HG03280 (cell line): Measurements from ENCODE around the gene COL21A1.
A peak's percentile ranks its signal among the peaks of the same experiment; 100 is the strongest.

Source experiments
- ATAC-seq: cut with Tn5 transposase; IDR thresholded peaks from one replicate; pipeline ENCODE4 v1.9.1; 2021; ENCODE audit warnings: mild to moderate bottlenecking, moderate library complexity; ENCODE audit not compliant: unreplicated experiment

Gene COL21A1

DNA sequence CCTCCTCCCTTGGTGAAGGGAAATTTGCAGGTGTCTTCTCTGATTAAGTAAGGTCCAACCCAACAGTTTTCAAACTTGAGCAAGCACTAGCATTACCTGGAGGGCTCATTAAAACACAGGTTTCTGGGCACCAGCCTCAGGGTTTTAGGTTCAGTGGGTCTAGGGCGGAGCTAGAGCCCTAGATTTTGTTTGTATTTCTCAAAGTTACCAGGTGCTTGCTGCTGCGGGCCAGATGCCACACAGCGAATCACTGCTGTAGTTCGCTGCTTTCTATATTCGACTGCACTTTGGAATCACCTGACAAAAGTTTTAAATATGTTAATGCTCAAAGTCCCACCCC is 869 bp downstream of the COL21A1 start:
- no peak for ATAC-seq

DNA sequence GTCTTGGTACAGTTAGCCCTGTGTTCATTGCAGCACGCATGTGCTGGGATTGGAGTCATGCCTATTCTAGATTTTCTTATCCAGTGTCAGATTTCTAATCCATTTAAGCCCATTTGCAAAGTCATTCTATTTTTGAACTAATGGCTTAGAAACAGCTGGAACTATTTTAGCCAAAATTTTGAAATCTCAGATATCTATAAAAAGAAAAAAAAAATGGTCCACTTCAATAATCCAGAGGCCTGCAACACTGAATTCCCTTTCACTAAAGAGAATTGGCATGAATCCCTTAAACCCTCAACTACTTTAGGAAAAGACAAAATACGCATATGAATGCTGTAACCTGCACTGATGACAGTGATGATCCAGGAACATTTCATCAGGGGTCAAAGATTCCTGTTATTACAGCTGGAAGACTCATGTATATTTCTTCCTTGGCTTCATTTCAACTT is 1.5 kb downstream of the COL21A1 start:
- no peak for ATAC-seq

GRCh38 chr6:56244528-56245253 is 2.7 kb downstream of the COL21A1 start:
- no peak for ATAC-seq

GRCh38 chr6:56244089-56244488 is 3.3 kb downstream of the COL21A1 start:
- no peak for ATAC-seq

- peak; percentile 68 for ATAC-seq
Measured at GRCh38 chr6:56243518-56244070, 3.8 kb downstream of the COL21A1 start.

DNA sequence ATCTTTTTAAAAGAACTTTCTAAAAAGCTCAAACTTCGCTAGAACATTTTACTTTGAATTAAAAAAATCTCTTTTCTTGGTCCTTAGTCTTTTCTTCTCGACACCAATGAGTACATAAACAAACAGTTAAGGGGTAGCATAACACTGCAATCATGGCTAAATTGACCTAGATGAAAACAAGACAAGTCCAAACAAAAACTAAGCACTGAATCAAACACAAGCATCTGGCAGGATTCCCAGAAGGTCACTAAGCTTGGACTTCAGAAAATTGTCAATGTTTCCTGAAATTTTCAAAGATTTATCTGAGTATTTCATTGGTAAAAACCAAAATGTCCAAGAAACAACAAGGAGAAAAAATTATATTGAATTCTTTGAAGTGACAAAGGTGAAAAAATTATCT is 5.0 kb downstream of the COL21A1 start:
- ATAC-seq, result no peak

DNA sequence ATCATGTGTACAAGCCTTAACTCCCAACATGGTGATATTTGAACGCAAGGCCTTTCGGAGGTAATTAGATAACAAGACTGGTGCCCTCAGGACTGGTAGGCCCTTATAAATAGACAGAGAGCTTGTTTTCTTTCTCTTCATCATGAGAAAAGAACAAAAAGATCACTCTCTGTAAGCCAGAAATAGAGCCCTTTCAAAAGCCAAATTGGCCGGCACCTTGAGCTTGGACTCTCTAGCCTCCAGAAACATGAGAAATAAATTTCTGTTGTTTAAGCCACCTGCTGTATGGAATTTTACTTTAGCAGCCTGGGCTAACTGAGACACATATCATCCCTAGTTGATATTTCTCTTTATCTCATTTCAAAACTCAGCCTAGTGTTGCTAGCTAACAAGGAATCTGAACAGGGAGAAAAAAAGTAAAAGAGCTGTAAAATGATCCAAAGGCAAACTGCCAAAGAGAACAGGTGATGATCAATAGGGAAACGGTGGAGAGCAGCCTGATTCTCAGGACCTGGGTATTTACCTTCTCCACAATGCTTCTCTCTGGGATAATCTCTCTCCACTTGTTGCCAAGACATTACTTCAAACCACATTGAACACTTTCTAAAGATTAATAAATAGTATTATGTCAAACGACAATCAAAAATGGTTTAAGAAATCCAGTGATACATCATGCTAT is 6.1 kb downstream of the COL21A1 start:
- no peak for ATAC-seq

- no peak for ATAC-seq
Measured at GRCh38 chr6:56238352-56238751, 9.0 kb downstream of the COL21A1 start.

DNA sequence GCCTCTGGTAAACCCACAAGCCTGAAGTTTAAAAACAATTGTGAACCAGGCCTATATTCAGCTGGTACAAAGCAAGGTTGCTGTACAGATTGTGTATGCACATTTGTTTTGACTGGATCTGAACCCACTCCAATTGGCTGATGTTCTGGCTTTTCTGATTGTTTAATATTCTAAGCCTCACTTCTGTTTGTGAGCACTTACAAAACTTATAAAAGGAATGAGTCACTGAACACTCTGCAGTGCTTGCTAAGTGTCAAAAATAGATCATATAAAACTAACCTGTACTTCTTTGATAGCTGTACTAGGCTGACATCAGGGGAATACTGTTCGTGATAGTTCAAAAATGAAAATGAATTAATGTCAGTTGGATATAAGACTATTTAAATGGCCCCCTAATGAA is 12.1 kb downstream of the COL21A1 start:
- no peak for ATAC-seq

- no peak for ATAC-seq
Measured at GRCh38 chr6:56232436-56232835, 14.9 kb downstream of the COL21A1 start.

GRCh38 chr6:56231827-56232226 is 15.6 kb downstream of the COL21A1 start:
- ATAC-seq, result no peak

- ATAC-seq, result no peak
Measured at GRCh38 chr6:56230976-56231566, 16.3 kb downstream of the COL21A1 start.

DNA sequence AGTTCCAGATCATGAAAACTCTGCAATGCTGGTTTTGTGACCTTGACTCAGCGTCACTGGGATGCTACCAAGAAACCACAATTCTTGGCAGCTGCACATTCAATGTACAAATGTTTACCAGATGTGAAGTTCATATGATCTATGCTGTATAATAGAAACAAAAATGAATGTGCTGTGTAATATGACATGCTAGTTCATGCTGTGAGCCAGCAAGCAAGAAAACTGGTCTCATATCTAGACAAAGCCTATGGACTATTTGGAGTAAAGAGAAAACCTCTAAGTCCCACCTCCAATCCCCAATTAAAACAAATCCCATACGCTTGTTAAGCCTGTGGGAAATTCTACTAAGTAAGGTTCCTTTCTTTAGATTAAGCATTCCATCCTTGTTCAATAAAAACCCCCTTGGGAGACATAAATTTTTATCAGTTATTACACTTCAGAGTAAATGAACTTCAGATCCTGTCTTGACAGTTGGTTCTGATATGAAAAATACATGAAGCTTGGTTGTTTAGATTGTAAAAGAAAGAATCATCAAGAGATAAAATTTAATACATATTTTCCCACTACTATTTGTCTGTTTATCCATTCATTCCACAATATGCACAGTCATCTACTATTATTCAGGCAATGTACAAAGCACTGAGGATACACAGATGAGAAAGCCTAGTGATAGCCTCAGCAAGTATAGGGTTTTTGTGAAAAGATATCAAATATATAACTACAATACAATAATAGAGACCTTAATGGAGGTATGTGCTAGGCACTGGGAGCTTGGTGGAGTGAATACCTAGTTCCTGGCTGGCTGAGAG is 20.1 kb downstream of the COL21A1 start:
- no peak for ATAC-seq

DNA sequence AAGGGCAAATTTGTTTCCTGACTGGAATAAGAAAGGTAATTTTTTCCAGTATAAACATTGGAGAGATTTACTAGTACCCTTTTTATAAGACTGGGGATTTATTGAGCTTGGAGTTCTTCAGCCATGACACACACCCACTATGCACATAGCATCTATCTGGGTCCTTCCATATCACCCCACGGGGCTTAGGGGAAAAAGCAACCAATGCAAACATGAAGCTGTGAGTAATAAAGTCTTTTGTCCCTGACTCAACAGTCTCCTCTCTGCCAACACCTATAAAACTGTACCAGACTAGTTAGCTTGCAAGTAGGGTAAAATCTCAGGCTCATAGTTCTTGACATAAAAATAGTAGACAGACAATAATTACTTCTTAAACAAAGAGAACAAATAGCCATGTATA is 23.4 kb downstream of the COL21A1 start:
- no peak for ATAC-seq

DNA sequence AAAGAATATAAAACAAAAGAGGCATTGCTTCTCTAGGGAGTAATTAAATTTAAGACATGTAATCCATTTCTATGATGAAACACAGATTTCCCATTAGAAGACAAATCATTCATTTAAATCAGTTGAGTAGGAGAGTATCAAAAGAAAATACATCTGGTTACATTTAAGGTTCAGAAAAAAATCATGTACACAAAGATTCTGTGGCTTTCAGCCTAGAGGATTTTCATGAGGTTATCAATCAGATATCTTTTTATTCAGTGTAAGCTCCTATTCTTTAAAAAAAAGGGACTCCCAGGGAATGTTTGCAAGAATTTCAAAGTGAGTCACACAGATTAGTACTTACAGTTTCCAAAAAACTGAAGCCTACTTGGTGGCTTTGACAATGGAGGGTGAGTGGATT is 24.9 kb downstream of the COL21A1 start:
- no peak for ATAC-seq

- ATAC-seq, result no peak
Measured at GRCh38 chr6:56220078-56220477, 27.3 kb downstream of the COL21A1 start.

- ATAC-seq, result no peak
Measured at GRCh38 chr6:56214703-56215101, 32.7 kb downstream of the COL21A1 start.

- ATAC-seq, result no peak
Measured at GRCh38 chr6:56214041-56214702, 33.2 kb downstream of the COL21A1 start.

- no peak for ATAC-seq
Measured at GRCh38 chr6:56211724-56212123, 35.7 kb downstream of the COL21A1 start.

- no peak for ATAC-seq
Measured at GRCh38 chr6:56204134-56204533, 43.2 kb downstream of the COL21A1 start.

GRCh38 chr6:56199956-56200355 is 47.4 kb downstream of the COL21A1 start:
- no peak for ATAC-seq
